H9 (cell line): ENCODE data around the gene STOX1. TPM values are rescaled to one million over a fixed set of nuclear protein-coding genes. Genes with fewer than 3 reads are reported as not detected.

ENCODE experiments used
- DNase-seq: peaks from one replicate; pipeline ENCODE4 v3.0.0-alpha.2; 2017
- H2AFZ ChIP-seq: one replicate; pipeline ENCODE4 v1.6.1; 2013; ENCODE audit warnings: mild to moderate bottlenecking, low read length, control low read depth, moderate library complexity
- H2AK5ac ChIP-seq: 2 replicates; pipeline ENCODE4 v1.6.1; 2013; ENCODE audit warnings: low read length, control low read depth, mixed read lengths; ENCODE audit not compliant: insufficient read length
- H2BK120ac ChIP-seq: one replicate; pipeline ENCODE4 v1.6.1; 2013; ENCODE audit warnings: low read depth, mild to moderate bottlenecking, low read length, control low read depth, inconsistent platforms; ENCODE audit not compliant: poor library complexity, severe bottlenecking
- H2BK12ac ChIP-seq: 2 replicates; pipeline ENCODE4 v1.6.1; 2013; ENCODE audit warnings: low read length, control low read depth, mixed read lengths, low read depth; ENCODE audit not compliant: insufficient read length
- H2BK15ac ChIP-seq: 2 replicates; pipeline ENCODE4 v1.6.1; 2013; ENCODE audit warnings: low read depth, low read length, control low read depth
- H2BK20ac ChIP-seq: one replicate; pipeline ENCODE4 v1.6.1; 2013; ENCODE audit warnings: low read depth, mild to moderate bottlenecking, low read length, control low read depth, inconsistent platforms; ENCODE audit not compliant: poor library complexity, severe bottlenecking
- H2BK5ac ChIP-seq: 2 replicates; pipeline ENCODE4 v1.6.1; 2013; ENCODE audit warnings: low read length, control low read depth, mixed read lengths; ENCODE audit not compliant: insufficient read length
- H3K14ac ChIP-seq: 2 replicates; pipeline ENCODE4 v1.6.1; 2013; ENCODE audit warnings: low read length, control low read depth; ENCODE audit not compliant: insufficient read depth
- H3K18ac ChIP-seq: 2 replicates; pipeline ENCODE4 v1.6.1; 2013; ENCODE audit warnings: low read depth, mild to moderate bottlenecking, mixed read lengths, low read length, control low read depth; ENCODE audit not compliant: insufficient read length
- H3K23ac ChIP-seq: 2 replicates; pipeline ENCODE4 v1.6.1; 2013; ENCODE audit warnings: low read length, control low read depth, mixed read lengths, low read depth; ENCODE audit not compliant: insufficient read length
- H3K23me2 ChIP-seq: 2 replicates; pipeline ENCODE4 v1.6.1; 2013; ENCODE audit warnings: low read depth, mild to moderate bottlenecking, mixed read lengths, low read length, control low read depth; ENCODE audit not compliant: insufficient read length, poor library complexity, severe bottlenecking
- H3K27ac ChIP-seq: 2 replicates; pipeline ENCODE4 v1.5.1; 2013; ENCODE audit warnings: low read length, control low read depth, mixed read lengths, low read depth; ENCODE audit not compliant: insufficient read length
- H3K27me3 ChIP-seq: 2 replicates; pipeline ENCODE4 v1.6.1; 2013; ENCODE audit warnings: low read length, control low read depth, inconsistent platforms; ENCODE audit not compliant: insufficient read depth
- H3K4ac ChIP-seq: 2 replicates; pipeline ENCODE4 v1.6.1; 2013; ENCODE audit warnings: low read depth, mild to moderate bottlenecking, control low read depth, inconsistent platforms, low read length, moderate library complexity
- H3K4me1 ChIP-seq: 2 replicates; pipeline ENCODE4 v1.6.1; 2013; ENCODE audit warnings: low read length, control low read depth, inconsistent platforms; ENCODE audit not compliant: insufficient read depth
- H3K4me2 ChIP-seq: 2 replicates; pipeline ENCODE4 v1.6.1; 2013; ENCODE audit warnings: low read length, control low read depth, mixed read lengths; ENCODE audit not compliant: insufficient read length, insufficient read depth
- H3K56ac ChIP-seq: 2 replicates; pipeline ENCODE4 v1.6.1; 2013; ENCODE audit warnings: low read depth, mild to moderate bottlenecking, mixed read lengths, low read length, control low read depth; ENCODE audit not compliant: insufficient read length
- H3K79me1 ChIP-seq: 2 replicates; pipeline ENCODE4 v1.6.1; 2013; ENCODE audit warnings: low read depth, mild to moderate bottlenecking, moderate library complexity, low read length, control low read depth, inconsistent platforms; ENCODE audit not compliant: insufficient read depth, poor library complexity, severe bottlenecking
- H3K79me2 ChIP-seq: 2 replicates; pipeline ENCODE4 v1.6.1; 2013; ENCODE audit warnings: low read length, control low read depth, inconsistent platforms; ENCODE audit not compliant: insufficient read depth
- H3K9ac ChIP-seq: 2 replicates; pipeline ENCODE4 v1.6.1; 2013; ENCODE audit warnings: low read length, control low read depth, mixed read lengths; ENCODE audit not compliant: insufficient read length; ENCODE audit errors: extremely low read depth
- H3K9me3 ChIP-seq: one replicate; pipeline ENCODE4 v1.6.1; 2013; ENCODE audit warnings: low read depth, low read length, inconsistent platforms; ENCODE audit not compliant: control insufficient read depth
- H3T11ph ChIP-seq: one replicate; pipeline ENCODE4 v1.6.1; 2013; ENCODE audit warnings: mild to moderate bottlenecking, low read length, control low read depth, inconsistent platforms
- H4K20me1 ChIP-seq: one replicate; pipeline ENCODE4 v1.6.1; 2013; ENCODE audit not compliant: control insufficient read depth, insufficient read length, insufficient read depth
- H4K5ac ChIP-seq: 2 replicates; pipeline ENCODE4 v1.6.1; 2013; ENCODE audit warnings: low read depth, mild to moderate bottlenecking, mixed read lengths, low read length, control low read depth; ENCODE audit not compliant: insufficient read length
- H4K8ac ChIP-seq: replicated peaks from 2 replicates; pipeline ENCODE4 v1.6.1; 2013; ENCODE audit warnings: low read length, control low read depth, mixed read lengths, low read depth; ENCODE audit not compliant: insufficient read length
- H4K91ac ChIP-seq: 2 replicates; pipeline ENCODE4 v1.6.1; 2013; ENCODE audit warnings: low read depth, mild to moderate bottlenecking, moderate library complexity, mixed read lengths, low read length, control low read depth; ENCODE audit not compliant: insufficient read length
- H3K27ac Mint-ChIP-seq, 3 experiments: 2 replicates in 2 of 3; 3 replicates in 1 of 3; pipeline ENCODE4 v1.8.0; 2020 to 2021; ENCODE audit warnings: mixed read lengths in 3 of 3, mild to moderate bottlenecking in 1 of 3, moderate library complexity in 1 of 3
- H3K27me3 Mint-ChIP-seq: 2 replicates; pipeline ENCODE4 v1.8.0; 2021; ENCODE audit warnings: low read depth, mild to moderate bottlenecking, moderate library complexity, mixed read lengths
- H3K36me3 Mint-ChIP-seq, 3 experiments: 2 replicates in 2 of 3; 3 replicates in 1 of 3; pipeline ENCODE4 v1.8.0; 2020 to 2021; ENCODE audit warnings: low read depth in 3 of 3, mixed read lengths in 3 of 3; ENCODE audit not compliant: insufficient read depth in 1 of 3
- H3K4me1 Mint-ChIP-seq, 2 experiments: 2 replicates each; pipeline ENCODE4 v1.8.0; 2020; ENCODE audit warnings: mixed read lengths in 2 of 2
- H3K4me3 Mint-ChIP-seq, 2 experiments: 2 replicates in 1 of 2; 3 replicates in 1 of 2; pipeline ENCODE4 v1.8.0; 2020 to 2021; ENCODE audit warnings: mild to moderate bottlenecking in 2 of 2, mixed read lengths in 2 of 2, moderate library complexity in 1 of 2
- H3K9me3 Mint-ChIP-seq, 2 experiments: 2 replicates in 1 of 2; 3 replicates in 1 of 2; pipeline ENCODE4 v1.8.0; 2020; ENCODE audit warnings: mild to moderate bottlenecking in 2 of 2, mixed read lengths in 2 of 2, moderate library complexity in 1 of 2
- CTCF ChIP-seq: fragments of 200-600 bp; sonication (generic); conservative IDR thresholded peaks from 3 replicates; pipeline ENCODE4 v1.8.0; 2021; ENCODE audit warnings: antibody characterized with exemption, mild to moderate bottlenecking
- WGBS: extraction: QIAGEN DNeasy Blood & Tissue Kit; methylation state at CpG from one replicate; pipeline ENCODE4 v1.1.7; 2013; ENCODE audit warnings: missing lambda C conversion rate, low lambda C conversion rate, mixed read lengths; ENCODE audit not compliant: insufficient read length; ENCODE audit errors: extremely low coverage; 5-methylcytosine and 5-hydroxymethylcytosine counted together
- total RNA-seq: library from RNA; stranded (reverse); gene quantifications from 2 replicates; pipeline ENCODE4 v1.2.1, GENCODE V29; 2021

The STOX1 gene
- total RNA-seq, 1 experiment from 2014 or later, result 5.8 TPM

- Histone ChIP-seq H3T11ph (no peak overlapping the region), H3K4ac (no peak overlapping the region), H2BK15ac (no peak overlapping the region), H3K4me2 (no peak overlapping the region), H3K79me2 (no peaks in the 10 kb centered on the region), H3K79me1 (no peaks in the 10 kb centered on the region), H3K56ac (no peak overlapping the region), H4K5ac (no peak overlapping the region), H2BK5ac (no peak overlapping the region), H3K27ac (no peak overlapping the region), H3K23me2 (no peaks in the 10 kb centered on the region), H2BK12ac (no peak overlapping the region), H2BK120ac (no peak overlapping the region), H2AK5ac (no peak overlapping the region), H4K20me1 (no peaks in the 10 kb centered on the region), H3K23ac (no peak overlapping the region), H2AFZ (no peak overlapping the region), H3K14ac (no peak overlapping the region), H3K4me1 (peaks cover under 1% of the 10 kb centered on the region; the same call in 1 of the 2 replicates), H3K9me3 (peaks cover 11% of the 10 kb centered on the region), H4K8ac (no peak overlapping the region), H4K91ac (no peak overlapping the region), H3K27me3 (no peaks in the 10 kb centered on the region), H2BK20ac (no peak overlapping the region), H3K9ac (no peak overlapping the region), H3K18ac (no peak overlapping the region)
- no CpG with 5 or more reads among the region's 5 CpGs for WGBS
- no peak for TF ChIP-seq CTCF
- Mint-ChIP-seq H3K27ac (peak overlapping the region; percentile 74 to 91 (median 89); a peak in 6 of 7 replicates), H3K4me3 (peak overlapping the region; percentile 2 to 58; a peak in 4 of 5 replicates), H3K27me3 (peaks cover 1% of the 10 kb centered on the region; the same call in 1 of the 2 replicates), H3K9me3 (peaks cover 19 to 22% of the 10 kb centered on the region in 2 experiments), H3K4me1 (peaks cover 38 to 52% of the 10 kb centered on the region in 2 experiments), H3K36me3 (peaks cover 18 to 19% (median 18%) of the 10 kb centered on the region in 3 experiments)
- no peak for DNase-seq
These were observed 44.5 kb downstream of the STOX1 start for GRCh38 chr10:68871731-68872342.
